Right lobe of liver (tissue), 6 donors: ENCODE results near the gene CDH15. TPM values are rescaled to one million over a fixed set of nuclear protein-coding genes. Genes with fewer than 3 reads are reported as not detected.

ENCODE experiments used
- ATAC-seq, 4 donors: fragments of 200-7000 bp; cut with Tn5 transposase; one replicate each; pipeline ENCODE4 v1.9.1; 2020; ENCODE audit warnings: mild to moderate bottlenecking in 4 of 4, moderate library complexity in 4 of 4
- DNase-seq, 3 donors: peaks; one replicate each; pipeline ENCODE4 v3.0.0-alpha.2; 2020
- H3K27ac ChIP-seq, 3 donors: fragments of 200-600 bp; one replicate each; pipeline ENCODE4 v1.8.0; 2022
- H3K27me3 ChIP-seq, 2 donors: fragments of 200-600 bp; one replicate each; pipeline ENCODE4 v1.8.0; 2022
- H3K36me3 ChIP-seq, 4 donors: fragments of 200-600 bp; sonication (generic) in 1 of 4; one replicate each; pipeline versions ENCODE4 v1.5.1 to v1.8.0; 2017 to 2022; ENCODE audit warnings: control low read depth in 1 of 4
- H3K4me1 ChIP-seq, 4 donors: fragments of 200-600 bp; sonication (generic) in 1 of 4; one replicate each; pipeline versions ENCODE4 v1.5.1 to v1.8.0; 2017 to 2022; ENCODE audit warnings: control low read depth in 1 of 4
- H3K4me3 ChIP-seq, 3 donors: fragments of 200-600 bp; one replicate each; pipeline ENCODE4 v1.8.0; 2022
- H3K9me3 ChIP-seq, 4 donors: fragments of 200-600 bp; sonication (generic) in 1 of 4; one replicate each; pipeline versions ENCODE4 v1.5.1 to v1.8.0; 2017 to 2022; ENCODE audit warnings: control low read depth in 1 of 4
- CTCF ChIP-seq, 4 donors: fragments of 200-600 bp in 3 of 4; fragments of 450-650 bp in 1 of 4; IDR thresholded peaks; one replicate each; pipeline versions ENCODE4 v1.5.1 to v1.8.0; 2016 to 2022; ENCODE audit warnings: antibody characterized with exemption in 4 of 4, mild to moderate bottlenecking in 2 of 4
- POLR2A ChIP-seq: fragments of 450-650 bp; IDR thresholded peaks from one replicate; pipeline ENCODE4 v1.6.1; 2017; ENCODE audit warnings: antibody characterized with exemption, mild to moderate bottlenecking
- WGBS: methylation state at CpG from one replicate; pipeline ENCODE4 v1.1.6; 2018; ENCODE audit warnings: low coverage, low lambda C conversion rate; ENCODE audit not compliant: insufficient coverage; ENCODE audit errors: missing lambda C conversion rate; 5-methylcytosine and 5-hydroxymethylcytosine counted together
- intact Hi-C, 2 donors: fragments of 100-400 bp; cut with DNase I; formaldehyde crosslinking; loops; one replicate each; pipeline versions ENCODE4 v1.11.2 to v1.14.1; 2022
- total RNA-seq, 6 experiments: library from RNA; depleted of rRNA in 2 of 6; stranded (reverse); fragments of >200 nt in 2 of 6; fragmentation: NEBNext Ultra II Directional in 3 of 6; extraction: Animal tissue kit (Norgen Biotek cat#: 25700) in 3 of 6; gene quantifications; one replicate each; pipeline versions ENCODE4 v1.1.0 to v1.2.4, GENCODE V29; 2016 to 2023
- donor health status: DM: no; HTN: yes; CAD: no.
- donor health status: DM: no; HTN: no; CAD: no.
- donor health status: DM: no; HTN: no; CAD: no.
- donor health status: DM: no; HTN: yes; CAD: no.
- donor health status: DM: no; HTN: yes; CAD: no.

The CDH15 gene
- total RNA-seq, 6 experiments from 2014 or later = 0.12 to 3.3 (median 0.15) TPM; not detected in 1

GRCh38 chr16:89207993-89208392 lies 36.4 kb downstream of the CDH15 start:
- no peak for DNase-seq
- Histone ChIP-seq H3K4me1 (no peaks in the 10 kb centered on the region), H3K27ac (no peak overlapping the region), H3K36me3 (no peaks in the 10 kb centered on the region), H3K27me3 (peaks cover 0 to 5% of the 10 kb centered on the region in 2 donors), H3K4me3 (no peak overlapping the region), H3K9me3 (no peaks in the 10 kb centered on the region)
- ATAC-seq = no peak
- intact Hi-C loops = no loop called here
- WGBS = 75% methylated on average over 4 of the region's 4 CpGs
- TF ChIP-seq CTCF (IDR thresholded peaks at IDR 0.05) = no peak
- no peak for TF ChIP-seq POLR2A

GRCh38 chr16:89209522-89210044 lies 38.0 kb downstream of the CDH15 start:
- 80% methylated on average over 1 of the region's 15 CpGs for WGBS
- no peak for TF ChIP-seq CTCF (IDR thresholded peaks at IDR 0.05)
- no peak for TF ChIP-seq POLR2A
- DNase-seq (no peak), ATAC-seq (no peak)
- H3K27ac ChIP-seq = no peak overlapping the region
- H3K4me1 ChIP-seq = no peaks in the 10 kb centered on the region
- no peaks in the 10 kb centered on the region for H3K36me3 ChIP-seq
- no peak overlapping the region for H3K4me3 ChIP-seq
- H3K9me3 ChIP-seq = no peaks in the 10 kb centered on the region
- intact Hi-C loops = no loop called here
- no peaks in the 10 kb centered on the region for H3K27me3 ChIP-seq

- no peak for DNase-seq
These were observed 38.8 kb downstream of the CDH15 start for GRCh38 chr16:89210165-89210903.

GRCh38 chr16:89210904-89211515 lies 39.5 kb downstream of the CDH15 start:
- WGBS = 76% methylated on average over 6 of the region's 15 CpGs
- ATAC-seq (no peak), DNase-seq (no peak)
- H3K27ac ChIP-seq = no peak overlapping the region
- H3K27me3 ChIP-seq = no peaks in the 10 kb centered on the region
- no peak overlapping the region for H3K4me3 ChIP-seq
- peaks cover 0 to 4% (median 2%) of the 10 kb centered on the region in 4 donors for H3K4me1 ChIP-seq
- intact Hi-C loops = no loop called here
- TF ChIP-seq POLR2A = no peak
- no peak for TF ChIP-seq CTCF (IDR thresholded peaks at IDR 0.05)
- no peaks in the 10 kb centered on the region for H3K36me3 ChIP-seq
- no peaks in the 10 kb centered on the region for H3K9me3 ChIP-seq

More at GRCh38 chr16:89210165-89210903, 38.8 kb downstream of the CDH15 start:
- intact Hi-C loops = no loop called here
- ATAC-seq = no peak
- no peaks in the 10 kb centered on the region for H3K9me3 ChIP-seq
- 72% methylated on average over 9 of the region's 11 CpGs for WGBS
- no peaks in the 10 kb centered on the region for H3K36me3 ChIP-seq
- TF ChIP-seq CTCF (IDR thresholded peaks at IDR 0.05) (no peak), POLR2A (no peak)
- no peak overlapping the region for H3K4me3 ChIP-seq
- H3K27ac ChIP-seq = no peak overlapping the region
- H3K4me1 ChIP-seq = no peaks in the 10 kb centered on the region
- H3K27me3 ChIP-seq = no peaks in the 10 kb centered on the region
